GM19438 (cell line): Measurements from ENCODE around the gene ABHD2.
"Not testable (repeated sequence)": the region's sequence is repeated elsewhere in the genome, so short reads cannot be mapped to it uniquely, and the experiment has no call there.

Experiments
- ATAC-seq: cut with Tn5 transposase; IDR thresholded peaks from one replicate; pipeline ENCODE4 v1.9.1; 2021; ENCODE audit warnings: low read depth; ENCODE audit not compliant: unreplicated experiment

The ABHD2 gene

GRCh38 chr15:89136818-89137772, 48.8 kb downstream of the ABHD2 start:
- ATAC-seq, result no peak

GRCh38 chr15:89137926-89138325, 49.7 kb downstream of the ABHD2 start:
- no peak for ATAC-seq

GRCh38 chr15:89138999-89139612, 50.9 kb downstream of the ABHD2 start:
- no peak for ATAC-seq

GRCh38 chr15:89139613-89140499, 51.6 kb downstream of the ABHD2 start:
- no peak for ATAC-seq

GRCh38 chr15:89140595-89140994, 52.3 kb downstream of the ABHD2 start:
- no peak for ATAC-seq

GRCh38 chr15:89141159-89141558, 52.9 kb downstream of the ABHD2 start:
- not testable (repeated sequence) for ATAC-seq

GRCh38 chr15:89141885-89142284, 53.6 kb downstream of the ABHD2 start:
- ATAC-seq, result no peak

- no peak for ATAC-seq
Measured at GRCh38 chr15:89142423-89142822, 54.2 kb downstream of the ABHD2 start.

GRCh38 chr15:89143503-89144162, 55.4 kb downstream of the ABHD2 start:
- ATAC-seq, result no peak

GRCh38 chr15:89144491-89144890, 56.2 kb downstream of the ABHD2 start:
- ATAC-seq, result no peak

GRCh38 chr15:89146366-89146765, 58.1 kb downstream of the ABHD2 start:
- no peak for ATAC-seq

GRCh38 chr15:89148126-89148525, 59.9 kb downstream of the ABHD2 start:
- no peak for ATAC-seq

- ATAC-seq, result no peak
Measured at GRCh38 chr15:89149501-89150101, 61.3 kb downstream of the ABHD2 start.

- no peak for ATAC-seq
Measured at GRCh38 chr15:89150287-89150686, 62.0 kb downstream of the ABHD2 start.

- ATAC-seq, result no peak
Measured at GRCh38 chr15:89150762-89151664, 62.8 kb downstream of the ABHD2 start.

GRCh38 chr15:89155122-89155521, 66.9 kb downstream of the ABHD2 start:
- no peak for ATAC-seq

GRCh38 chr15:89155656-89156055, 67.4 kb downstream of the ABHD2 start:
- no peak for ATAC-seq

GRCh38 chr15:89157061-89157460, 68.8 kb downstream of the ABHD2 start:
- ATAC-seq, result no peak
